IPS-11a (cell line): ENCODE results near the gene NDUFAF3.

Source experiments
- H3K4me3 ChIP-seq: one replicate; pipeline ENCODE4 v1.5.1; 2013; ENCODE audit warnings: low read depth, low read length, control low read depth

Gene NDUFAF3

GRCh38 chr3:49053543-49053942, 31.6 kb downstream of the NDUFAF3 start:
- no peak overlapping the region for H3K4me3 ChIP-seq

GRCh38 chr3:49054344-49054862, 32.5 kb downstream of the NDUFAF3 start:
- no peak overlapping the region for H3K4me3 ChIP-seq

GRCh38 chr3:49057268-49057667, 35.3 kb downstream of the NDUFAF3 start:
- no peak overlapping the region for H3K4me3 ChIP-seq

- H3K4me3 ChIP-seq: no peak overlapping the region
These were observed 36.1 kb downstream of the NDUFAF3 start for GRCh38 chr3:49058011-49058410.
